Parathyroid adenoma (tissue), 2 donors: ENCODE measurements around the gene CEP20.

Source experiments
- H2AFZ ChIP-seq: fragments of 300-600 bp; sonication (generic); one replicate; pipeline ENCODE4 v1.7.0; 2017; ENCODE audit warnings: antibody characterized with exemption, mild to moderate bottlenecking
- H3K27ac ChIP-seq: fragments of 300-600 bp; sonication (generic); one replicate; pipeline ENCODE4 v1.7.0; 2017
- H3K27me3 ChIP-seq: fragments of 300-600 bp; sonication (generic); one replicate; pipeline ENCODE4 v1.7.0; 2017; ENCODE audit warnings: low read length; ENCODE audit not compliant: control insufficient read depth, insufficient read depth
- H3K36me3 ChIP-seq: fragments of 300-600 bp; sonication (generic); one replicate; pipeline ENCODE4 v1.7.0; 2017; ENCODE audit warnings: low read length; ENCODE audit not compliant: control insufficient read depth, insufficient read depth
- H3K4me1 ChIP-seq: fragments of 300-600 bp; sonication (generic); one replicate; pipeline ENCODE4 v1.7.0; 2017; ENCODE audit warnings: control low read depth
- H3K4me2 ChIP-seq: fragments of 300-600 bp; sonication (generic); one replicate; pipeline ENCODE4 v1.7.0; 2017; ENCODE audit warnings: low read length
- H3K4me3 ChIP-seq: fragments of 300-600 bp; sonication (generic); one replicate; pipeline ENCODE4 v1.7.0; 2017; ENCODE audit warnings: low read depth, low read length
- H3K79me2 ChIP-seq: fragments of 300-600 bp; sonication (generic); one replicate; pipeline ENCODE4 v1.7.0; 2017; ENCODE audit warnings: control low read depth
- H3K9ac ChIP-seq: fragments of 300-600 bp; sonication (generic); one replicate; pipeline ENCODE4 v1.7.0; 2017; ENCODE audit warnings: mild to moderate bottlenecking
- H3K9me3 ChIP-seq: fragments of 300-600 bp; sonication (generic); one replicate; pipeline ENCODE4 v1.7.0; 2017; ENCODE audit warnings: low read length; ENCODE audit not compliant: control insufficient read depth
- TF ChIP-seq, protein P1 (sequence below): fragments of 300-600 bp; sonication (generic); IDR thresholded peaks from one replicate; pipeline ENCODE4 v1.7.0; 2017; ENCODE audit warnings: antibody characterized with exemption, mild to moderate bottlenecking
- donor health status: primary hyperparathyroidism.

Gene CEP20

DNA sequence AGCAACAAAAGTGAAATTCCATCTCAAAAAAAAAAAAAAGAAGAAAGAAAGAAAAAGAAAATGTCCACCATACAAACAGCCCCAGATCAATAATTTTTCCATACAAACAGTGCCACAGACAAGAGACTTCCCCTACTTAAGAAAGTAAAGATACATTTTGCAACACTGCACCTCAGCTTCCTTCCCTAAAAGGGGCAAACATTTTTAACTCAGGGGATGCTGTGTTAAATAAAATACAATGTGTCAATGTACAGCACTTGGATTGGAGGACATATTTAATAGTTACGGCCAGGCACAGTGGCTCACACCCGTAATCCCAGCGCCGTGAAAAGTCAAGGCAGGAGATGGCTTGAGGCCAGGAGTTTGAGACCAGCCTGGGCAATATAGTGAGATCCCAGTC lies 53.9 kb downstream of the CEP20 start:
- H3K9me3 ChIP-seq, result no peaks in the 10 kb centered on the region
- H3K4me3 ChIP-seq, result no peak overlapping the region
- H3K27me3 ChIP-seq, result no peaks in the 10 kb centered on the region
- no peak overlapping the region for H3K9ac ChIP-seq
- no peak overlapping the region for H2AFZ ChIP-seq
- no peak overlapping the region for H3K4me2 ChIP-seq
- no peak overlapping the region for H3K27ac ChIP-seq
- H3K4me1 ChIP-seq, result no peaks in the 10 kb centered on the region
- H3K36me3 ChIP-seq, result no peaks in the 10 kb centered on the region
- TF ChIP-seq, protein P1, sequence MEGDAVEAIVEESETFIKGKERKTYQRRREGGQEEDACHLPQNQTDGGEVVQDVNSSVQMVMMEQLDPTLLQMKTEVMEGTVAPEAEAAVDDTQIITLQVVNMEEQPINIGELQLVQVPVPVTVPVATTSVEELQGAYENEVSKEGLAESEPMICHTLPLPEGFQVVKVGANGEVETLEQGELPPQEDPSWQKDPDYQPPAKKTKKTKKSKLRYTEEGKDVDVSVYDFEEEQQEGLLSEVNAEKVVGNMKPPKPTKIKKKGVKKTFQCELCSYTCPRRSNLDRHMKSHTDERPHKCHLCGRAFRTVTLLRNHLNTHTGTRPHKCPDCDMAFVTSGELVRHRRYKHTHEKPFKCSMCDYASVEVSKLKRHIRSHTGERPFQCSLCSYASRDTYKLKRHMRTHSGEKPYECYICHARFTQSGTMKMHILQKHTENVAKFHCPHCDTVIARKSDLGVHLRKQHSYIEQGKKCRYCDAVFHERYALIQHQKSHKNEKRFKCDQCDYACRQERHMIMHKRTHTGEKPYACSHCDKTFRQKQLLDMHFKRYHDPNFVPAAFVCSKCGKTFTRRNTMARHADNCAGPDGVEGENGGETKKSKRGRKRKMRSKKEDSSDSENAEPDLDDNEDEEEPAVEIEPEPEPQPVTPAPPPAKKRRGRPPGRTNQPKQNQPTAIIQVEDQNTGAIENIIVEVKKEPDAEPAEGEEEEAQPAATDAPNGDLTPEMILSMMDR, result no peak
- no peaks in the 10 kb centered on the region for H3K79me2 ChIP-seq

DNA sequence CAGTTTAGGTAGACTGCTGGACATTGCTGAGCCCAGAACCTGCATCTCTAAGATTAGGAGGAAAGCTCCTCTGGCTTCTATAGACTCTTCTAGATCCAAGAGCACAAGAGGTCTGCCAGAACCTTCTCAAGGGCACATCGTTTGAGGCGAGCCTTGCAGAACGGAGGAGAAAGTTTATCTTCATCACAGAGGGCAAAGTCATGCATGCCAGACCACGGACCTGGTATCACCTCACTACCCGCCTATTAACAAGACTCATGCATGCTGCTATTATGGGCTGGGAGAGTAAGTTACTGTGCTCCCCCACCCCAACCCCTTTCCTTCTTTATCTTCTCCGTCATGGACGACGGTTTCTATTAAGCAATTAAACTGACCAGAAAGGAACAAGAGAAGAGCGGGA lies 54.9 kb downstream of the CEP20 start:
- no peak overlapping the region for H3K4me3 ChIP-seq
- no peak overlapping the region for H3K4me2 ChIP-seq
- H3K9me3 ChIP-seq, result no peaks in the 10 kb centered on the region
- no peaks in the 10 kb centered on the region for H3K36me3 ChIP-seq
- H3K27me3 ChIP-seq, result no peaks in the 10 kb centered on the region
- TF ChIP-seq, protein P1, result no peak
- no peaks in the 10 kb centered on the region for H3K4me1 ChIP-seq
- H3K9ac ChIP-seq, result no peak overlapping the region
- no peak overlapping the region for H3K27ac ChIP-seq
- no peaks in the 10 kb centered on the region for H3K79me2 ChIP-seq
- no peak overlapping the region for H2AFZ ChIP-seq

DNA sequence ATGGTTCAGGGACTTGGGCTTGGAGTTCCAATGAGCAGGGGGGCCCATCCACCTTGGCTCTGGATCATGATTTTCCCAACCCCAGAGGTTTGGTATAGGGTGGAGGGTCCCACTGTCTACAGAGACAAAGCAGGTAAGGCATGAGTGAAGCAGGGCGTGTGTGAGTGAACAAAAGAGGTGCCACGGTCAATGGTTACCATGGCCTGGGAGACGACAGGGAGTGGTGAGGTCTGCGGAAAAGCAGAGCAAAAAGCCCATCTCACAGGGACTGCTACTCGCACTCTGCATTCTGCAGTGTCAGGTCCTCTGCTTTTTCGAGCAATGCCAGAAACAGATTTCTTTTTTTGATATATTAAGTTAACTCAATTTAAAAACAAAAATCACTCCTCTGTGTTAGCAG lies 56.2 kb downstream of the CEP20 start:
- H3K9me3 ChIP-seq, result no peaks in the 10 kb centered on the region
- H3K4me3 ChIP-seq, result no peak overlapping the region
- no peaks in the 10 kb centered on the region for H3K4me1 ChIP-seq
- TF ChIP-seq, protein P1, result no peak
- H3K79me2 ChIP-seq, result no peaks in the 10 kb centered on the region
- H3K27ac ChIP-seq, result no peak overlapping the region
- no peak overlapping the region for H3K9ac ChIP-seq
- no peak overlapping the region for H3K4me2 ChIP-seq
- H2AFZ ChIP-seq, result no peak overlapping the region
- no peaks in the 10 kb centered on the region for H3K27me3 ChIP-seq
- no peaks in the 10 kb centered on the region for H3K36me3 ChIP-seq

DNA sequence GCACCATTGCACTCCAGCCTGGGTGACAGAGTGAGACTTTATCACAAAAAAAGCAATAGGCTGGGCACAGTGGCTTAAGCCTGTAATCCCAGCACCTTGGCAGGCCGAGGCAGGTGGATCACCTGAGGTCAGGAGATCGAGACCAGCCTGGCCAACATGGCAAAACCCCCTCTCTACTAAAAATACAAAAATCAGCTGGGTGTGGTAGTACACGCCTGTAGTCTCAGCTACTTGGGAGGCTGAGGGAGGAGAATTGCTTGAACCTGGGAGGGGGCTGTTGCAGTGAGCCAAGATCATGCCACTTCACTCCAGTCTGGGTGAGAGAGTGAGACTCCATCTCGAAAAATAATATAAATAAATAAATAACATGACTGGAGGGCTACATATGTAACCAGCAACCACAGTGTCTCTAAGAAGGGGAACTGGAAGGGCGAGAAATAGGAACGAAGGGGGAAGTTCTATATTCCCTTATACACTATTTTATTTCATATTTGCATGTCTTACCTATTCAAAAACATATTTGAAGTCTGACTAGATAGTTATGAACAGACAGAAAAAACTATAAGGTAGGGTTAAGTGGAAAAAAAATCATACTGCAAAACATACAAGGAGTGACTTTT lies 57.5 kb downstream of the CEP20 start:
- H3K79me2 ChIP-seq, result no peaks in the 10 kb centered on the region
- H2AFZ ChIP-seq, result no peak overlapping the region
- no peak overlapping the region for H3K4me2 ChIP-seq
- TF ChIP-seq, protein P1, result no peak
- no peaks in the 10 kb centered on the region for H3K36me3 ChIP-seq
- H3K9ac ChIP-seq, result no peak overlapping the region
- no peaks in the 10 kb centered on the region for H3K27me3 ChIP-seq
- H3K9me3 ChIP-seq, result no peaks in the 10 kb centered on the region
- no peak overlapping the region for H3K27ac ChIP-seq
- H3K4me1 ChIP-seq, result no peaks in the 10 kb centered on the region
- no peak overlapping the region for H3K4me3 ChIP-seq

DNA sequence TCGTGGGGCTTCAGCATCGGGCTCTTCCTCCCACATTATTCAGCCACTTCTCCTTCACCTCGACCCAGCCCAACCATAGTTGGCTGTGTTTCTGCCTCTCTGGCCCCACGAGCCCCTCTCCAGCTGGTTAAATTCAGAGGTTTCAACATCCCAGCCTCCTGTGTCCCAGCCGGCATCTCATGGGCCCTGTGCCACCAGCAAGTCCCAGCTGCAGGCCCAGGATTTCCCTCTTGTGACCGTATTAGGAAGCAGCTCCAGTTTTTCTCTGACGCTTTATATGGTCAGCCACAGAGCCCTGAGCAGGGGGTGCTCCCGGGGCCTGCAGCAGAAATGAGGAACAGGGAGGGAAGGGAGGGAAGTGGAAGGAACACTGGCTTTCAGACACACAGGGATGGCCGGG lies 58.9 kb downstream of the CEP20 start:
- H3K4me2 ChIP-seq, result no peak overlapping the region
- H3K9me3 ChIP-seq, result no peaks in the 10 kb centered on the region
- H3K4me1 ChIP-seq, result no peaks in the 10 kb centered on the region
- no peak overlapping the region for H3K4me3 ChIP-seq
- no peak overlapping the region for H3K27ac ChIP-seq
- no peak overlapping the region for H2AFZ ChIP-seq
- H3K36me3 ChIP-seq, result no peaks in the 10 kb centered on the region
- H3K27me3 ChIP-seq, result no peaks in the 10 kb centered on the region
- H3K79me2 ChIP-seq, result no peaks in the 10 kb centered on the region
- no peak overlapping the region for H3K9ac ChIP-seq
- TF ChIP-seq, protein P1, result no peak
